ENCODE measurements around the gene IER5L. TPM values are rescaled to one million over a fixed set of nuclear protein-coding genes. Genes with fewer than 3 reads are reported as not detected.

Gene IER5L
- polyA plus RNA-seq, 1 donor (not counting 4 experiments of a cell fraction or from before 2014, with no cell fraction given), result 2.1 TPM

GRCh38 chr9:129175515-129175824 is 2.6 kb downstream of the IER5L start:
- Histone ChIP-seq H3K27me3 (ENCODE audit: control insufficient read depth, extremely low read depth, insufficient read depth, low read length) (no peaks in the 10 kb centered on the region), H3K36me3 (ENCODE audit: control insufficient read depth in 2 of 2, extremely low read depth in 1 of 2, insufficient read depth in 2 of 2, low read length in 2 of 2) (no peaks in the 10 kb centered on the region), H3K4me3 (ENCODE audit: control insufficient read depth in 2 of 3, extremely low read depth in 1 of 3, insufficient read depth in 2 of 3, low read depth in 1 of 3, low read length in 3 of 3) (peak overlapping the region; percentile 83 to 95 (median 86)), H2AFZ (ENCODE audit: control insufficient read depth, low read length) (no peak overlapping the region), H4K20me1 (ENCODE audit: control insufficient read depth, extremely low read depth, insufficient read depth, low read length) (no peaks in the 10 kb centered on the region), H3K4me1 (ENCODE audit: control insufficient read depth, extremely low read depth, insufficient read depth, low read length) (peaks cover 16% of the 10 kb centered on the region), H3K4me2 (ENCODE audit: control insufficient read depth, extremely low read depth, insufficient read depth, low read depth, low read length) (peak overlapping the region; percentile 96), H3K9ac (ENCODE audit: control insufficient read depth, extremely low read depth, insufficient read depth, low read length) (peak overlapping the region; percentile 84), H3K27ac (ENCODE audit: control insufficient read depth, insufficient read depth, low read length) (peak overlapping the region; percentile 79), H3K79me2 (ENCODE audit: control insufficient read depth, insufficient read depth, low read length) (peaks cover 16% of the 10 kb centered on the region), H3K9me1 (ENCODE audit: control insufficient read depth, extremely low read depth, insufficient read depth, low read length) (no peaks in the 10 kb centered on the region), H3K9me3 (ENCODE audit: control insufficient read depth, low read depth, low read length) (no peaks in the 10 kb centered on the region)
- dilution Hi-C loops (cut with MboI; ENCODE audit: extremely low pct_ligation_motif_present, low sequenced_read_pairs), result no loop called here
- no peak for TF ChIP-seq EZH2 (IDR thresholded peaks at IDR 0.05; ENCODE audit: low read length)
- no peak for TF ChIP-seq CTCF (optimal IDR thresholded peaks at IDR 0.05 in 1 of 3, IDR thresholded peaks at IDR 0.05 in 1 of 3, conservative IDR thresholded peaks at IDR 0.05 in 1 of 3; ENCODE audit: extremely low read depth in 1 of 3, insufficient read depth in 2 of 3, low read length in 3 of 3)
- DNase-seq (ENCODE audit: low read depth, low spot score) (no peak), FAIRE-seq (no peak)

GRCh38 chr9:129174724-129175514 is 3.1 kb downstream of the IER5L start:
- peak in 1 of 3 experiments; percentile 46 for TF ChIP-seq CTCF (optimal IDR thresholded peaks at IDR 0.05 in 1 of 3, IDR thresholded peaks at IDR 0.05 in 1 of 3, conservative IDR thresholded peaks at IDR 0.05 in 1 of 3; ENCODE audit: extremely low read depth in 1 of 3, insufficient read depth in 2 of 3, low read length in 3 of 3)
- no peak for TF ChIP-seq EZH2 (IDR thresholded peaks at IDR 0.05; ENCODE audit: low read length)
- H3K79me2 ChIP-seq (ENCODE audit: control insufficient read depth, insufficient read depth, low read length), result peaks cover 16% of the 10 kb centered on the region
- H4K20me1 ChIP-seq (ENCODE audit: control insufficient read depth, extremely low read depth, insufficient read depth, low read length), result no peaks in the 10 kb centered on the region
- dilution Hi-C loops (cut with MboI; ENCODE audit: extremely low pct_ligation_motif_present, low sequenced_read_pairs), result loop anchor here (25.0 kb wide), 1 partner anchor 437 kb away; the partner anchor contains the start of gene C9orf50
- H3K36me3 ChIP-seq (ENCODE audit: control insufficient read depth in 2 of 2, extremely low read depth in 1 of 2, insufficient read depth in 2 of 2, low read length in 2 of 2), result no peaks in the 10 kb centered on the region
- H3K9me1 ChIP-seq (ENCODE audit: control insufficient read depth, extremely low read depth, insufficient read depth, low read length), result no peaks in the 10 kb centered on the region
- H3K27ac ChIP-seq (ENCODE audit: control insufficient read depth, insufficient read depth, low read length), result peak overlapping the region; percentile 79
- DNase-seq (ENCODE audit: low read depth, low spot score) (peak; percentile 49), FAIRE-seq (no peak)
- H3K4me3 ChIP-seq (ENCODE audit: control insufficient read depth in 2 of 3, extremely low read depth in 1 of 3, insufficient read depth in 2 of 3, low read depth in 1 of 3, low read length in 3 of 3), result peak overlapping the region; percentile 83 to 95 (median 86)
- no peaks in the 10 kb centered on the region for H3K27me3 ChIP-seq (ENCODE audit: control insufficient read depth, extremely low read depth, insufficient read depth, low read length)
- H3K4me2 ChIP-seq (ENCODE audit: control insufficient read depth, extremely low read depth, insufficient read depth, low read depth, low read length), result peak overlapping the region; percentile 96
- peak overlapping the region; percentile 84 for H3K9ac ChIP-seq (ENCODE audit: control insufficient read depth, extremely low read depth, insufficient read depth, low read length)
- H3K4me1 ChIP-seq (ENCODE audit: control insufficient read depth, extremely low read depth, insufficient read depth, low read length), result peaks cover 21% of the 10 kb centered on the region
- no peak overlapping the region for H2AFZ ChIP-seq (ENCODE audit: control insufficient read depth, low read length)
- no peaks in the 10 kb centered on the region for H3K9me3 ChIP-seq (ENCODE audit: control insufficient read depth, low read depth, low read length)
